WTC11 (cell line): ENCODE results near the gene LRRFIP1. TPM values are rescaled to one million over a fixed set of nuclear protein-coding genes. Genes with fewer than 3 reads are reported as not detected.
A peak's percentile ranks its signal among the peaks of the same experiment; 100 is the strongest.

Experiments used
- ATAC-seq: fragments of 200-7000 bp; cut with Tn5 transposase; 2 replicates; pipeline ENCODE4 v1.10.0; 2021; ENCODE audit warnings: mild to moderate bottlenecking, moderate library complexity
- CTCF ChIA-PET: fragments of 300-600 bp; sonication (Branson Sonifier 250); formaldehyde crosslinking; loops from one replicate; lab custom pipeline; 2021; ENCODE audit warnings: antibody characterized with exemption; lab: Charles Lee
- POLR2A ChIA-PET: fragments of 350-600 bp; sonication (Branson Sonifier 250); formaldehyde crosslinking; loops from one replicate; lab custom pipeline; 2021; ENCODE audit warnings: antibody characterized with exemption; lab: Charles Lee
- DNase-seq: peaks from one replicate; pipeline ENCODE4 v3.0.0; 2021; ENCODE audit warnings: low spot score
- H3K27ac Mint-ChIP-seq: 2 replicates; pipeline ENCODE4 v1.8.0; 2021; ENCODE audit warnings: mixed read lengths
- H3K27me3 Mint-ChIP-seq: 2 replicates; pipeline ENCODE4 v1.8.0; 2021; ENCODE audit warnings: low read depth, mild to moderate bottlenecking, moderate library complexity, mixed read lengths
- H3K36me3 Mint-ChIP-seq: 2 replicates; pipeline ENCODE4 v1.8.0; 2021; ENCODE audit warnings: mixed read lengths
- H3K4me1 Mint-ChIP-seq: 2 replicates; pipeline ENCODE4 v1.8.0; 2022; ENCODE audit warnings: mixed read lengths
- H3K4me3 Mint-ChIP-seq: 2 replicates; pipeline ENCODE4 v1.8.0; 2021; ENCODE audit warnings: mild to moderate bottlenecking, moderate library complexity, mixed read lengths
- H3K9me3 Mint-ChIP-seq: 2 replicates; pipeline ENCODE4 v1.8.0; 2021; ENCODE audit warnings: mixed read lengths
- ATF6 ChIP-seq: sonication (generic); formaldehyde crosslinking; IDR thresholded peaks from 2 replicates; pipeline ENCODE4 v1.8.1; 2023; ENCODE audit warnings: mild to moderate bottlenecking, missing genetic modification reagents
- E2F4 ChIP-seq: sonication (generic); formaldehyde crosslinking; IDR thresholded peaks from 2 replicates; pipeline ENCODE4 v1.8.1; 2022; ENCODE audit warnings: low read depth, mild to moderate bottlenecking, moderate library complexity, missing genetic modification reagents, borderline replicate concordance
- ETV6 ChIP-seq: sonication (generic); formaldehyde crosslinking; IDR thresholded peaks from 2 replicates; pipeline ENCODE4 v1.8.1; 2022; ENCODE audit warnings: mild to moderate bottlenecking, missing genetic modification reagents
- GABPB1 ChIP-seq: sonication (generic); formaldehyde crosslinking; IDR thresholded peaks from 2 replicates; pipeline ENCODE4 v1.8.1; 2023; ENCODE audit warnings: mild to moderate bottlenecking, missing genetic modification reagents
- HMGA2 ChIP-seq: fragments of 250-450 bp; sonication (Bioruptor Pico); IDR thresholded peaks from 2 replicates; pipeline ENCODE4 v1.4.0; 2021; ENCODE audit warnings: mild to moderate bottlenecking, moderate library complexity
- IRF2 ChIP-seq: sonication (generic); formaldehyde crosslinking; IDR thresholded peaks from 2 replicates; pipeline ENCODE4 v1.8.0; 2022; ENCODE audit warnings: low read depth, missing genetic modification reagents, borderline replicate concordance
- JAZF1 ChIP-seq: fragments of 250-450 bp; sonication (Bioruptor Pico); IDR thresholded peaks from 2 replicates; pipeline ENCODE4 v1.9.0; 2021; ENCODE audit warnings: moderate library complexity, mild to moderate bottlenecking, inconsistent platforms
- JUN ChIP-seq: sonication (generic); formaldehyde crosslinking; IDR thresholded peaks from 2 replicates; pipeline ENCODE4 v1.8.0; 2023; ENCODE audit warnings: mild to moderate bottlenecking, missing genetic modification reagents
- NFATC4 ChIP-seq: fragments of 250-450 bp; sonication (Bioruptor Pico); IDR thresholded peaks from 2 replicates; pipeline ENCODE4 v1.9.0; 2021; ENCODE audit warnings: mild to moderate bottlenecking
- OVOL2 ChIP-seq: fragments of 250-450 bp; sonication (Bioruptor Pico); IDR thresholded peaks from 2 replicates; pipeline ENCODE4 v1.9.0; 2021; ENCODE audit warnings: mild to moderate bottlenecking, borderline replicate concordance
- RORB ChIP-seq: fragments of 250-450 bp; sonication (Bioruptor Pico); IDR thresholded peaks from 2 replicates; pipeline ENCODE4 v1.9.0; 2021; ENCODE audit warnings: mild to moderate bottlenecking
- TCF7 ChIP-seq: sonication (generic); formaldehyde crosslinking; IDR thresholded peaks from 2 replicates; pipeline ENCODE4 v1.8.0; 2022; ENCODE audit warnings: mild to moderate bottlenecking, low read depth, missing genetic modification reagents, moderate library complexity
- USF1 ChIP-seq: sonication (generic); formaldehyde crosslinking; IDR thresholded peaks from 2 replicates; pipeline ENCODE4 v1.8.0; 2022; ENCODE audit warnings: mild to moderate bottlenecking, missing genetic modification reagents
- ZBTB43 ChIP-seq: sonication (generic); formaldehyde crosslinking; IDR thresholded peaks from 2 replicates; pipeline ENCODE4 v1.8.1; 2023; ENCODE audit warnings: mild to moderate bottlenecking, missing genetic modification reagents
- ZNF138 ChIP-seq: sonication (generic); formaldehyde crosslinking; conservative IDR thresholded peaks from 2 replicates; pipeline ENCODE4 v1.8.1; 2022; ENCODE audit warnings: mild to moderate bottlenecking, moderate library complexity, missing genetic modification reagents
- ZNF425 ChIP-seq: fragments of 250-450 bp; sonication (Bioruptor Pico); conservative IDR thresholded peaks from 2 replicates; pipeline ENCODE4 v1.9.0; 2021; ENCODE audit warnings: mild to moderate bottlenecking
- ZNF532 ChIP-seq: fragments of 250-450 bp; sonication (Bioruptor Pico); IDR thresholded peaks from 2 replicates; pipeline ENCODE4 v1.9.0; 2021; ENCODE audit warnings: mild to moderate bottlenecking, borderline replicate concordance
- total RNA-seq: library from RNA; stranded (reverse); gene quantifications from 3 replicates; pipeline ENCODE4 v1.2.3, GENCODE V29; 2021

LRRFIP1 gene
- total RNA-seq, 1 experiment from 2014 or later: 88.4 TPM

GRCh38 chr2:237743024-237743423, 115.6 kb downstream of the LRRFIP1 start (continued):
- TF ChIP-seq NFATC4 (CRISPR knock-in tag): no peak
- no peak for TF ChIP-seq ZNF138 (CRISPR knock-in tag)
- TF ChIP-seq OVOL2 (CRISPR knock-in tag): no peak
- no peak for TF ChIP-seq USF1 (CRISPR knock-in tag)
- no peak for TF ChIP-seq HMGA2 (CRISPR knock-in tag)
- no peak for TF ChIP-seq ZNF532 (CRISPR knock-in tag)

- CTCF ChIA-PET: interaction anchor here (0.7 to 5.5 kb wide), 8 partner anchors 9 to 272 kb away, joined by 3 to 48 read pairs (median 7); no protein-coding TSS in a partner anchor
- Mint-ChIP-seq H3K27me3 (no peaks in the 10 kb centered on the region), H3K9me3 (no peaks in the 10 kb centered on the region), H3K4me3 (no peak overlapping the region), H3K27ac (peak overlapping the region; percentile 43), H3K36me3 (peaks cover 16% of the 10 kb centered on the region), H3K4me1 (peaks cover 53% of the 10 kb centered on the region)
- no peak for TF ChIP-seq IRF2
- no peak for TF ChIP-seq ATF6 (CRISPR knock-in tag)
- no peak for TF ChIP-seq E2F4
- TF ChIP-seq GABPB1 (CRISPR knock-in tag): peak; percentile 50; the same call in 1 of the 2 replicates
- DNase-seq (no peak), ATAC-seq (no peak)
- POLR2A ChIA-PET: no interaction called here
Observed at GRCh38 chr2:237743561-237744269, 116.3 kb downstream of the LRRFIP1 start.

- DNase-seq (no peak), ATAC-seq (no peak)
- Mint-ChIP-seq H3K4me3 (no peak overlapping the region), H3K9me3 (no peaks in the 10 kb centered on the region), H3K36me3 (peaks cover 20% of the 10 kb centered on the region), H3K27me3 (no peaks in the 10 kb centered on the region), H3K4me1 (peaks cover 48% of the 10 kb centered on the region), H3K27ac (no peak overlapping the region)
- TF ChIP-seq ZBTB43 (CRISPR knock-in tag): no peak
- TF ChIP-seq JAZF1: no peak
- no peak for TF ChIP-seq RORB (CRISPR knock-in tag)
- no peak for TF ChIP-seq TCF7 (CRISPR knock-in tag)
- TF ChIP-seq ETV6 (CRISPR knock-in tag): no peak
- no peak for TF ChIP-seq JUN
- TF ChIP-seq ZNF425 (CRISPR knock-in tag): no peak
- ChIA-PET CTCF (interaction anchor here (0.7 to 5.5 kb wide), 9 partner anchors 10 to 273 kb away, joined by 3 to 48 read pairs (median 8); no protein-coding TSS in a partner anchor), POLR2A (no interaction called here)
Observed at GRCh38 chr2:237744270-237744612, 116.9 kb downstream of the LRRFIP1 start.
